Naive B cell (primary cell): Measurements from ENCODE around the gene SPEF1. TPM values are rescaled to one million over a fixed set of nuclear protein-coding genes. Genes with fewer than 3 reads are reported as not detected.

Experiments used
- ATAC-seq, 2 donors: fragments of 150-1000 bp; cut with Tn5 transposase; 2 replicates each; pipeline ENCODE4 v1.10.0; 2021; ENCODE audit warnings: low read depth in 2 of 2, mild to moderate bottlenecking in 2 of 2, moderate library complexity in 2 of 2
- DNase-seq: peaks from one replicate; pipeline ENCODE4 v3.0.0; 2022
- H3K27ac Mint-ChIP-seq, 6 donors: one replicate each; pipeline ENCODE4 v1.8.0; 2020 to 2022; ENCODE audit warnings: mild to moderate bottlenecking in 6 of 6, mixed read lengths in 6 of 6, moderate library complexity in 5 of 6, inconsistent platforms in 2 of 6
- H3K27me3 Mint-ChIP-seq, 3 donors: one replicate each; pipeline ENCODE4 v1.8.0; 2021 to 2022; ENCODE audit warnings: mixed read lengths in 3 of 3, mild to moderate bottlenecking in 1 of 3
- H3K36me3 Mint-ChIP-seq, 2 donors: one replicate each; pipeline ENCODE4 v1.8.0; 2020 to 2022; ENCODE audit warnings: mixed read lengths in 2 of 2, inconsistent platforms in 1 of 2, mild to moderate bottlenecking in 1 of 2
- H3K4me1 Mint-ChIP-seq, 3 donors: one replicate each; pipeline ENCODE4 v1.8.0; 2020 to 2022; ENCODE audit warnings: mixed read lengths in 3 of 3, inconsistent platforms in 1 of 3, mild to moderate bottlenecking in 1 of 3, moderate library complexity in 1 of 3
- H3K4me3 Mint-ChIP-seq, 8 donors: one replicate each; pipeline ENCODE4 v1.8.0; 2020 to 2022; ENCODE audit warnings: mild to moderate bottlenecking in 8 of 8, mixed read lengths in 8 of 8, moderate library complexity in 8 of 8, inconsistent platforms in 2 of 8
- H3K9me3 Mint-ChIP-seq, 7 donors: one replicate each; pipeline ENCODE4 v1.8.0; 2020 to 2022; ENCODE audit warnings: mixed read lengths in 7 of 7, mild to moderate bottlenecking in 5 of 7, inconsistent platforms in 2 of 7, moderate library complexity in 1 of 7
- polyA plus RNA-seq, 6 donors: library from polyadenylated mRNA; unstranded; fragments of 300-500 nt; fragmentation: Illumina TruSeq; gene quantifications; one replicate each; pipeline ENCODE4 v1.2.3, GENCODE V29; 2021; ENCODE audit warnings: low read depth in 6 of 6

The SPEF1 gene
- polyA plus RNA-seq, 6 donors from 2014 or later = not detected

DNA sequence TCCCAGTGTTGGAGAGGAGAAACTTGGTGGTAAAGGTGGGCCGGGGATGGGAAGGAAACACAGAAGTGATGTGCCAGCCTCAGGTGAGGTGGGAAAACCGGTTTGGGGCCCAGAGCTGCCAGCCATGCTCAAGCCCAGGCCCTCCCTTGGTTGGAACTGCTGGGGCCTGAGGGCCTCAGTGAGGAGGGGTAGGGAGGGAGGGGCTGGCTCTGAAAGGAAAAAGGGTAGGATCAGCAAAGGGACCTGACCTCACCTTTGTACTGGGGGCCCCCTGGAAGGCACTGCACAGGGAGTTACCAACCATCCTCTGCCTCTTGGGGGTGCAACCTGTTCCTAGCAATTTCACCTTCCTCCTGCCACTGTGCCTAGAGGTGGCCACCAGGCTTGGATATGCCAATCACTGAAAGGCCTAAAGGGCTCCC lies 1.8 kb upstream of the SPEF1 start:
- peak overlapping the region in 4 of 8 donors; percentile 47 to 74 (median 59) for H3K4me3 Mint-ChIP-seq
- H3K36me3 Mint-ChIP-seq = no peaks in the 10 kb centered on the region
- H3K27me3 Mint-ChIP-seq = peaks cover 0 to 8% (median 7%) of the 10 kb centered on the region in 3 donors
- no peak for DNase-seq
- peak overlapping the region in 1 of 6 donors; percentile 19 for H3K27ac Mint-ChIP-seq
- H3K4me1 Mint-ChIP-seq = peaks cover 45 to 65% (median 64%) of the 10 kb centered on the region in 3 donors
- no peaks in the 10 kb centered on the region for H3K9me3 Mint-ChIP-seq
- no peak for ATAC-seq

- ATAC-seq (no peak), DNase-seq (no peak)
- H3K4me1 Mint-ChIP-seq = peaks cover 45 to 64% (median 60%) of the 10 kb centered on the region in 3 donors
- peak overlapping the region in 3 of 6 donors; percentile 21 to 51 (median 44) for H3K27ac Mint-ChIP-seq
- no peaks in the 10 kb centered on the region for H3K36me3 Mint-ChIP-seq
- H3K27me3 Mint-ChIP-seq = peaks cover 0 to 8% (median 7%) of the 10 kb centered on the region in 3 donors
- H3K4me3 Mint-ChIP-seq = peak overlapping the region in 3 of 8 donors; percentile 19 to 55 (median 35)
- no peaks in the 10 kb centered on the region for H3K9me3 Mint-ChIP-seq
Observed at GRCh38 chr20:3782597-3782996, 1.3 kb upstream of the SPEF1 start.

DNA sequence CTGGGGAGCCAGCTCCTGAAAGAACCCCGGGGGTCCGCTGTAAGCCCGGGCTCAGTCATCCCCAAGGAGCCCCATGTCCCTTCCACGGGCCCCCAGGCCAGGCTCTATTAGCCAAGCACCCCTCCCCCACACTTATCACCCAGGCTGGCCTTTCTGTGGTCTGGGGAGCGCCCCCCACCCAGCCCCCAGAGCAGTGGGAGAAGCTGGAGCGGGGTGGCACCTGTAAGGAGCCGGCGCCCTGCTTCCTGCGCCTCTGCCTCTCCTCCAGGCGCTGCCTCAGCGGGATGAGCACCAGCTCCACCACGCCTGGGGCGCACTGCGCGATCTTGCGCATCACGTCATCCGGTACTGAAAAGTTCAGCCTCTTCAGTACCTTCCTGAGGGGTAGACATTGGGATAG lies 2.3 kb downstream of the SPEF1 start:
- no peak for DNase-seq
- ATAC-seq = no peak
- H3K36me3 Mint-ChIP-seq = no peaks in the 10 kb centered on the region
- H3K4me1 Mint-ChIP-seq = peaks cover 43 to 60% (median 50%) of the 10 kb centered on the region in 3 donors
- peak overlapping the region in 7 of 8 donors; percentile 36 to 93 (median 86) for H3K4me3 Mint-ChIP-seq
- peaks cover 0 to 8% (median 7%) of the 10 kb centered on the region in 3 donors for H3K27me3 Mint-ChIP-seq
- no peaks in the 10 kb centered on the region for H3K9me3 Mint-ChIP-seq
- H3K27ac Mint-ChIP-seq = peak overlapping the region in 1 of 6 donors; percentile 60

DNA sequence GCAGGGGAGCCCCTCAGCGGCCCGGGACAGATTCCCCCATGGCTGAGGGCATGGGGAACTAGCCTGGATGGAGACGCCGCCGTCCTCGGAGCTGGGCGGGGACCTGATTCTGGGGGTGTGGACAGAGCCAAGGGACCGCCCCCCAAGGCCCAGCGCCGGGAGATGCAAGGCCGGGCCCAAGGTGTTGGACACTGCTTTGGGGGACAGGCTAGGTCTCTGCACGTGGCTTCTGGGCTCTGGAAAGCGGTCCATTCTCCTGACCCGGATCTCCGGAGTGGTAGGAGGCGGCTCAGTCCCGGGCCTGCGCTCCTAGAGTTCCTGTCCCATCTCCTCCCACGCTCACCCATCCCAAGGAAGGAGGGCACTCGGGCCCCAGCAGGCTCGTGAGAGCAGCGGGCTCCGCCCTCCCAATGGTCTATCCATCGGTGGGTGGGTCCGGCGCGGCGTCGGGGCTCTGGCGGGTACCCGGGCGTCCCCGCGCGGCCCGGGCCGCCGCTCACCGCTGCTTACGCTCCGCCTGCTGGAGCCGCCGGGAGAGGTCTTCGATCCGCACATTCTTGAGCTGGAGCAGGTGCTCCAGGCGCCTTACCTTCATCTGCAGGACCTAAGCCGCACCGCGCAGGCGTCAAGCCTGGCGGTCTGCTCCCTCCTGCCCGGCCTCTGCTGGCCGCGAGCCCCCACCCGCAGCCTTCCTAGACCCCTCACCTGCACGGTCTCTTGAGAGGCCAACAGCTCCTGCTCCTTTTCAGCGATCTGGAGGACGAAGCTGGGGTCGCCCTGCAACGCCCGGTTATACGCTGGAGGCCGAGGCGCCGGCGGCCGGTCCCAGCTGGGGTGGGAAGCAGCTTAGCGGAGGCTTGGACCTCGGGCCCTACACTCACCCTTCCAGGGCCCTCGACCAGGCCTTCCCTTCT lies 3.3 kb downstream of the SPEF1 start:
- H3K27me3 Mint-ChIP-seq = peaks cover 0 to 8% (median 7%) of the 10 kb centered on the region in 3 donors
- no peaks in the 10 kb centered on the region for H3K9me3 Mint-ChIP-seq
- peak; percentile 38 for DNase-seq
- no peaks in the 10 kb centered on the region for H3K36me3 Mint-ChIP-seq
- peak overlapping the region in 3 of 6 donors; percentile 38 to 56 (median 53) for H3K27ac Mint-ChIP-seq
- ATAC-seq = peak; percentile 69 to 70
- peaks cover 38 to 52% (median 43%) of the 10 kb centered on the region in 3 donors for H3K4me1 Mint-ChIP-seq
- peak overlapping the region; percentile 83 to 94 (median 89) for H3K4me3 Mint-ChIP-seq

- peaks cover 38 to 52% (median 39%) of the 10 kb centered on the region in 3 donors for H3K4me1 Mint-ChIP-seq
- H3K4me3 Mint-ChIP-seq = peak overlapping the region; percentile 83 to 94 (median 89)
- ATAC-seq (peak; percentile 71 to 75), DNase-seq (peak; percentile 34)
- H3K27me3 Mint-ChIP-seq = peaks cover 0 to 8% (median 7%) of the 10 kb centered on the region in 3 donors
- no peaks in the 10 kb centered on the region for H3K9me3 Mint-ChIP-seq
- peak overlapping the region in 3 of 6 donors; percentile 29 to 56 (median 53) for H3K27ac Mint-ChIP-seq
- H3K36me3 Mint-ChIP-seq = no peaks in the 10 kb centered on the region
Observed at GRCh38 chr20:3777381-3777715, 3.9 kb downstream of the SPEF1 start.

DNA sequence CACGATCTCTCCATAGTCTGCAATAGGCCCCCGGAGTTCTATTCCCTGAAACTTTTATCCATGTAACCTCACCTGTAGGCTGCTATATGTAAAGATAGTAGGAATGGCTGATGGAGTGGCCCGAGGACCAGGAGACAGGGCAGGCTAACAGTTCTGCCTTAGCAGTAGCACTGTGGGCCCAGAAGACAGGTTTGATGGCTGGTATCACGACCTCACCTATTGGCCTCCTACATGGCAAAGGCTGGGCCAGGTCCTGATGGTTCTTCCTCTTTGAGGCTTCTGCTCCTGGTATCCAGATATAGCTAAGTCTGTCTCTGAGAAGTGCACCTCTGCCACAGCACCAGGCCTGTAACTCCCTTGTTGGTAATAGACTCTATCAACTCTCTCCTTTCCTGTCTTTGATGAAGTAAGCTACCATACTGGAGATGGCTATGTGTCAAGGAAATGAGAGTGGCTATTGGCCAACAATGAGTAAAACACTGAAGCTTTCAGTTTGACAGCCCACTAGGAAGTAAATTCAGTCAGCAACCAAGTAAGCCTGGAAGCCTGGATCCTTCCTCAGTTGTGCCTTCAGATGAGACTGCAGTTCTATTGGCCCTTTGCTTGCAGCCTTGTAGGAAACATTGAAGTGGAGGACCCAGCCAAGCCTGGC lies 5.7 kb downstream of the SPEF1 start:
- peak overlapping the region in 4 of 8 donors; percentile 4 to 62 (median 30) for H3K4me3 Mint-ChIP-seq
- H3K27me3 Mint-ChIP-seq = peaks cover 0 to 8% (median 7%) of the 10 kb centered on the region in 3 donors
- no peaks in the 10 kb centered on the region for H3K9me3 Mint-ChIP-seq
- peak overlapping the region in 1 of 6 donors; percentile 24 for H3K27ac Mint-ChIP-seq
- DNase-seq (no peak), ATAC-seq (no peak)
- no peaks in the 10 kb centered on the region for H3K36me3 Mint-ChIP-seq
- H3K4me1 Mint-ChIP-seq = peaks cover 24 to 34% (median 24%) of the 10 kb centered on the region in 3 donors

DNA sequence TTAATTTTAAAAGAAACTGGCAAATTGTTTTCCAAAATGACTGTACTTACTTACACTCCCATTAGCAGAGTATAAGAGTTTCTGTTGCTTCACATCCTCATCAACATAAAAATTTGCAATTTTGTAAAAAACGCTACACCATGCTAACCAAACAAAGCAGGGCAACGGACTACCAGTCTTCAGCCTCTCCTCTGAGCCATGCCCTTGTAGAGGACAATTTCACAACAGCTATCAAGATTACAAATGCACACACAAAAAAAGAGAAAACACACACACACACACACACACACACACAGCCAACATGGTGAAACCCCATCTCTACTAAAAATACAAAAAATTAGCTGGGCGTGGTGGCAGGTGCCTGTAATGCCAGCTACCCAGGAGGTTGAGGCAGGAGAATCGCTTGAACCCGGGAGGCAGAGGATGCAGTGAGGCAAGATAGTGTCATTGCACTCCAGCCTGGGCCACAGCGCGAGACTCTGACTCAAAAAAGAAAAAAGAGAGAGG lies 9.6 kb downstream of the SPEF1 start:
- no peak for DNase-seq
- peaks cover 14 to 15% (median 15%) of the 10 kb centered on the region in 3 donors for H3K4me1 Mint-ChIP-seq

GRCh38 chr20:3768342-3769130 lies 12.7 kb downstream of the SPEF1 start:
- Mint-ChIP-seq H3K36me3 (no peaks in the 10 kb centered on the region), H3K27ac (peak overlapping the region; percentile 94 to 99 (median 96)), H3K27me3 (no peaks in the 10 kb centered on the region), H3K4me3 (peak overlapping the region; percentile 87 to 96 (median 94)), H3K4me1 (peaks cover 21 to 41% (median 37%) of the 10 kb centered on the region in 3 donors), H3K9me3 (no peaks in the 10 kb centered on the region)
- peak; percentile 65 for ATAC-seq
- peak; percentile 86 for DNase-seq

More for the DNA sequence above, 9.6 kb downstream of the SPEF1 start:
- Mint-ChIP-seq H3K27ac (peak overlapping the region in 2 of 6 donors; percentile 60 to 81), H3K27me3 (no peaks in the 10 kb centered on the region), H3K4me3 (peak overlapping the region in 2 of 8 donors; percentile 53 to 65), H3K36me3 (no peaks in the 10 kb centered on the region), H3K9me3 (no peaks in the 10 kb centered on the region)
- no peak for ATAC-seq

GRCh38 chr20:3767427-3768341 lies 13.6 kb downstream of the SPEF1 start, which contains the start of gene ADISSP:
ADISSP (minus strand) TSS chr20:3767753; CDS start chr20:3760100, 7,653 bp downstream.
- DNase-seq (peak; percentile 96), ATAC-seq (peak; percentile 82 to 85)
- Mint-ChIP-seq H3K9me3 (no peaks in the 10 kb centered on the region), H3K4me1 (peaks cover 21 to 41% (median 37%) of the 10 kb centered on the region in 3 donors), H3K4me3 (peak within 1 kb of the TSS; percentile 87 to 96 (median 94)), H3K27ac (peak within 1 kb of the TSS; percentile 94 to 99 (median 96)), H3K36me3 (no peaks in the 10 kb centered on the region), H3K27me3 (no peaks in the 10 kb centered on the region)

DNA sequence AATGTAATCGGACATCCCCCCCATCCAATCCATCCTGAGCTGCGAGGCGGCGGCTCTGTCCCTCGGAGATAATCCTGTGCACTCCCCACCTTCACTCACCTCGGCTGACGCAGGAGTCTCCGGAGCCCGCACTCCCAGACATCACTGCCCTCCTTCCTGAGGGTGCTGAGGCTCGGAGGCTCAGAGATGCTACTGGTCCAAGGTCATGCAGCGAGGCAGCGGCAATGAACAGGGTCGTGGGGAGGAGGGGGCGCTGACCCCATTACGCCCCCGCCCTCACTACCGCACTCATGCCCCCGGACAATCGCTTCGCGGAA lies 14.2 kb downstream of the SPEF1 start:
- ATAC-seq (no peak), DNase-seq (no peak)
- Mint-ChIP-seq H3K9me3 (no peaks in the 10 kb centered on the region), H3K4me1 (peaks cover 21 to 41% (median 37%) of the 10 kb centered on the region in 3 donors), H3K27ac (peak overlapping the region in 3 of 6 donors; percentile 13 to 44 (median 33)), H3K36me3 (no peaks in the 10 kb centered on the region), H3K27me3 (no peaks in the 10 kb centered on the region), H3K4me3 (peak overlapping the region; percentile 87 to 96 (median 91))

- H3K36me3 Mint-ChIP-seq = no peaks in the 10 kb centered on the region
- H3K4me1 Mint-ChIP-seq = peaks cover 21 to 41% (median 37%) of the 10 kb centered on the region in 3 donors
- H3K9me3 Mint-ChIP-seq = no peaks in the 10 kb centered on the region
- no peaks in the 10 kb centered on the region for H3K27me3 Mint-ChIP-seq
- H3K27ac Mint-ChIP-seq = peak overlapping the region in 3 of 6 donors; percentile 13 to 44 (median 33)
- DNase-seq (no peak), ATAC-seq (no peak)
- H3K4me3 Mint-ChIP-seq = peak overlapping the region; percentile 87 to 96 (median 91)
Observed at GRCh38 chr20:3766422-3767109, 14.7 kb downstream of the SPEF1 start.
